NCI-H146 (cell line): Measurements from ENCODE around the gene TMEM30B.

Source experiments
- DNase-seq: peaks from one replicate; lab custom pipeline; 2025; lab: John Stamatoyannopoulos, UW

The TMEM30B gene

GRCh38 chr14:61233436-61233956 is 47.6 kb downstream of the TMEM30B start:
- DNase-seq: no peak

GRCh38 chr14:61231810-61232209 is 49.3 kb downstream of the TMEM30B start:
- no peak for DNase-seq

GRCh38 chr14:61229981-61230380 is 51.2 kb downstream of the TMEM30B start:
- no peak for DNase-seq

- DNase-seq: peak; percentile 63
Observed at GRCh38 chr14:61229475-61229888, 51.7 kb downstream of the TMEM30B start.

GRCh38 chr14:61227884-61228591 is 53.1 kb downstream of the TMEM30B start:
- no peak for DNase-seq
